K562 (cell line): ENCODE results near the gene NEUROD4. TPM values are rescaled to one million over a fixed set of nuclear protein-coding genes. Genes with fewer than 3 reads are reported as not detected.

Experiments
- ATAC-seq: fragments of 200-7000 bp; cut with Tn5 transposase; 3 replicates; pipeline ENCODE4 v1.9.1; 2020; ENCODE audit warnings: moderate library complexity
- BruUV-seq: library from RNA; stranded (reverse); fragments of 400-500 nt; replicated peaks from 2 replicates; lab custom pipeline; 2021; lab: Mats Ljungman, UMichigan
- CTCF ChIA-PET: fragments of 300-600 bp; formaldehyde crosslinking; extraction: SDS; loops from one replicate; lab custom pipeline; 2021; ENCODE audit warnings: low intra/inter-chr PET ratio; lab: Yijun Ruan, JAX
- POLR2A ChIA-PET: fragments of 300-600, 350-650 bp; sonication (Branson Sonifier 250); formaldehyde crosslinking; extraction: SDS; loops from one replicate; lab custom pipeline; 2021; ENCODE audit warnings: antibody characterized with exemption, inconsistent platforms; lab: Yijun Ruan, JAX
- DNase-seq, 4 experiments: peaks; one replicate each; pipeline versions ENCODE4 v3.0.0 to v3.0.0-alpha.2; 2011 to 2018; ENCODE audit warnings: low spot score in 3 of 4, mixed read lengths in 3 of 4; ENCODE audit errors: extremely low read depth in 1 of 4
- FAIRE-seq: peaks from 2 replicates; lab custom pipeline; 2011; peaks lifted over from hg19 to GRCh38; lab: Jason Lieb, UNC
- H2AFZ ChIP-seq: 2 replicates; pipeline ENCODE4 v1.6.0; 2011; ENCODE audit warnings: low read depth, low read length, control low read depth, inconsistent platforms
- H3K27ac ChIP-seq: fragments of 200-600 bp; 3 replicates; pipeline ENCODE4 v1.8.0; 2011; ENCODE audit warnings: low read depth, mild to moderate bottlenecking, control low read depth, inconsistent platforms, low read length, moderate library complexity, mixed read lengths; ENCODE audit errors: extremely low read depth
- H3K27me3 ChIP-seq, 2 experiments: fragments of 300-600 bp in 1 of 2; 2 replicates in 1 of 2; 3 replicates in 1 of 2; pipeline versions ENCODE4 v1.6.0 to v1.8.0; 2011; ENCODE audit warnings: inconsistent platforms in 2 of 2, low read length in 2 of 2, mild to moderate bottlenecking in 1 of 2, mixed read lengths in 1 of 2, moderate library complexity in 1 of 2; ENCODE audit not compliant: control insufficient read depth in 2 of 2, insufficient read depth in 2 of 2
- H3K36me3 ChIP-seq: fragments of 300-600 bp; 3 replicates; pipeline ENCODE4 v1.8.0; 2011; ENCODE audit warnings: mild to moderate bottlenecking, low read length, inconsistent platforms; ENCODE audit not compliant: control insufficient read depth, insufficient read depth
- H3K4me1 ChIP-seq, 2 experiments: fragments of 200-600 bp in 1 of 2; replicated peaks in 1 of 2; 2 replicates in 1 of 2; 3 replicates in 1 of 2; pipeline versions ENCODE4 v1.5.1 to v1.8.0; 2011; ENCODE audit warnings: inconsistent platforms in 2 of 2, low read length in 2 of 2, mild to moderate bottlenecking in 1 of 2, mixed read lengths in 1 of 2, moderate library complexity in 1 of 2; ENCODE audit not compliant: control insufficient read depth in 2 of 2, insufficient read depth in 2 of 2
- H3K4me2 ChIP-seq: 2 replicates; pipeline ENCODE4 v1.6.1; 2011; ENCODE audit warnings: low read length, control low read depth, inconsistent platforms, mixed read lengths; ENCODE audit not compliant: insufficient read depth
- H3K4me3 ChIP-seq: fragments of 200-600 bp; sonication (generic), shearing (Covaris generic); 2 replicates; pipeline ENCODE4 v1.5.1; 2016; ENCODE audit warnings: control low read depth, inconsistent platforms
- H3K79me2 ChIP-seq: fragments of 200-600 bp; 3 replicates; pipeline ENCODE4 v1.8.0; 2011; ENCODE audit warnings: low read length, inconsistent platforms; ENCODE audit not compliant: control insufficient read depth, insufficient read depth
- H3K9ac ChIP-seq, 2 experiments: 2 replicates each; pipeline versions ENCODE4 v1.6.0 to v1.6.1; 2011; ENCODE audit warnings: low read depth in 2 of 2, low read length in 2 of 2, control low read depth in 1 of 2, inconsistent platforms in 1 of 2, mild to moderate bottlenecking in 1 of 2, mixed read lengths in 1 of 2; ENCODE audit not compliant: insufficient read depth in 1 of 2
- H3K9me1 ChIP-seq: one replicate; pipeline ENCODE4 v1.6.0; 2011; ENCODE audit warnings: inconsistent platforms, mild to moderate bottlenecking, low read length, moderate library complexity; ENCODE audit not compliant: control insufficient read depth, insufficient read depth
- H3K9me3 ChIP-seq: replicated peaks from 2 replicates; pipeline ENCODE4 v1.5.1; 2011; ENCODE audit warnings: low read depth, low read length, inconsistent platforms; ENCODE audit not compliant: control insufficient read depth, insufficient read depth
- H4K20me1 ChIP-seq: replicated peaks from 2 replicates; pipeline ENCODE4 v1.6.1; 2011; ENCODE audit warnings: low read length, inconsistent platforms, mixed read lengths; ENCODE audit not compliant: control insufficient read depth, insufficient read depth
- NR1H2 ChIP-seq: sonication (generic); formaldehyde crosslinking; IDR thresholded peaks from 2 replicates; pipeline ENCODE4 v1.4.0; 2020; ENCODE audit warnings: mild to moderate bottlenecking, missing genetic modification reagents
- RBM39 ChIP-seq: fragments of 200-400 bp; formaldehyde crosslinking; optimal IDR thresholded peaks from 2 replicates; pipeline ENCODE3; 2018; ENCODE audit warnings: low read depth, low read length
- SRSF1 ChIP-seq: fragments of 200-400 bp; formaldehyde crosslinking; IDR thresholded peaks from 2 replicates; pipeline ENCODE4 v1.6.1; 2017; ENCODE audit warnings: mild to moderate bottlenecking, low read depth, low read length, moderate library complexity
- TCFL5 ChIP-seq: fragments of 250-450 bp; sonication (Bioruptor Pico); conservative IDR thresholded peaks from 2 replicates; pipeline ENCODE4 v1.6.1; 2021; ENCODE audit warnings: mild to moderate bottlenecking, moderate library complexity, matching md5 sums
- ZNF274 ChIP-seq: IDR thresholded peaks from 2 replicates; pipeline ENCODE4 v1.6.1; 2011; ENCODE audit warnings: low read depth, mild to moderate bottlenecking, low read length, moderate library complexity, borderline replicate concordance
- ZNF589 ChIP-seq: fragments of 200-800 bp; sonication (Bioruptor generic); IDR thresholded peaks from 2 replicates; pipeline ENCODE4 v1.6.1; 2016; ENCODE audit warnings: low read depth, missing genetic modification characterization, missing compliant biosample characterization
- ZNF77 ChIP-seq: fragments of 250-450 bp; sonication (Bioruptor Pico); IDR thresholded peaks from 2 replicates; pipeline ENCODE4 v1.5.0; 2020
- WGBS: fragments of 100-300 bp; shearing (Covaris generic); methylation state at CpG from one replicate; pipeline ENCODE4 v1.1.6; 2016; ENCODE audit warnings: low coverage, mixed read lengths; ENCODE audit not compliant: insufficient coverage; ENCODE audit errors: missing lambda C conversion rate; 5-methylcytosine and 5-hydroxymethylcytosine counted together
- in situ Hi-C: fragments of 300-500 bp; cut with MboI; formaldehyde crosslinking; loops from 4 replicates; pipeline ENCODE4 v1.15.0; 2018; ENCODE audit warnings: inconsistent platforms, mixed read lengths
- intact Hi-C: fragments of 100-400 bp; cut with micrococcal nuclease; formaldehyde crosslinking; loops from 2 replicates; pipeline ENCODE4 v1.14.2; 2022
- polyA plus RNA-seq, 8 experiments: library from polyadenylated mRNA; depleted of rRNA in 4 of 8; stranded (reverse) in 5 of 8; unstranded in 3 of 8; fragments of >200 nt; fragmentation: Nextera tagmentation in 2 of 8; fragmentation: Illumina TruSeq in 1 of 8; extraction: Ambion mirVana in 2 of 8; extraction: Trizol in 1 of 8; gene quantifications; 2 replicates each; pipeline versions ENCODE4 v1.2.1 to v1.2.3, GENCODE V29; 2011 to 2014; ENCODE audit warnings: inconsistent platforms in 1 of 8, missing spikeins in 1 of 8
- total RNA-seq, 7 experiments: library from RNA; depleted of rRNA in 6 of 7; stranded (reverse); fragments of >200 nt in 6 of 7; fragmentation: Illumina TruSeq in 2 of 7; extraction: Trizol in 2 of 7; gene quantifications; 2 replicates each; pipeline versions ENCODE4 v1.2.1 to v1.2.3, GENCODE V29; 2011 to 2021; ENCODE audit warnings: low replicate concordance in 1 of 7
- TF ChIP-seq, protein P1 (sequence below): sonication (generic); formaldehyde crosslinking; IDR thresholded peaks from 2 replicates; pipeline ENCODE4 v1.8.1; 2022; ENCODE audit warnings: missing genetic modification reagents
- TF ChIP-seq, protein P2 (sequence below): sonication (generic); formaldehyde crosslinking; IDR thresholded peaks from 2 replicates; pipeline ENCODE4 v1.8.0; 2023; ENCODE audit warnings: mild to moderate bottlenecking, missing genetic modification reagents

NEUROD4 gene
- total and polyA plus RNA-seq, 9 of the 15 experiments (the other 6 are each of a cell fraction or from before 2014, with no cell fraction given), result not detected

DNA sequence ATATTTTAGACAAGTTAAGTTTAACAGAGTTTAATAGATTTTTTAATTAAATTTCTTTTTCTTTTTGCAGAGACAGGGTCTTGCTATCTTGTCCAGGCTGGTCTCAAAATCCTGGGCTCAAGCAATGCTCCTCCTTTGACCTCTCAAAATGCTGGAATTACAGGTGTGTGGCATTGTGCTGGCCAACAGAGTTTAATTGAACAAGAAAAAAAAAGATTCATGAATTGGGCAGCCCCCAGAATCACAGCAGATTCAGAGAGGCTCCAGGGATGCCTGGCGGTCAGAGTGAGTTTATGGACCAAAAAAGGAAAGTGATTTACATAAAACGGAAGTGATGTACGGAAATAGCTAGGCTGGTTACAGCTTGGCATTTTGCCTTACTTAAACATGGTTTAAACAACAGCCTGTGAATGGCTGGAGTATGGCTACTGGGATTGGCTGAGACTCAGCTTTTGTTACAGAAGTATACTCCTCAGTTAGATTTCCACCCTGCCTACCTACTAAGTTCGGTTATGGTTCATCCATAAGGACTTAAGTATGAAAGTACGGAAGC lies 20.7 kb upstream of the NEUROD4 start:
- Histone ChIP-seq H3K9ac (no peak overlapping the region), H3K36me3 (no peaks in the 10 kb centered on the region), H3K4me3 (no peak overlapping the region), H3K27ac (no peak overlapping the region), H3K79me2 (no peaks in the 10 kb centered on the region), H3K4me1 (no peaks in the 10 kb centered on the region), H3K9me1 (no peaks in the 10 kb centered on the region), H3K4me2 (no peak overlapping the region), H3K9me3 (no peaks in the 10 kb centered on the region), H3K27me3 (peaks cover 27% of the 10 kb centered on the region in 2 experiments; a peak in 3 of 5 replicates), H4K20me1 (no peaks in the 10 kb centered on the region), H2AFZ (no peak overlapping the region)
- no peak for TF ChIP-seq ZNF77 (CRISPR knock-in tag)
- no peak for TF ChIP-seq TCFL5 (CRISPR knock-in tag)
- TF ChIP-seq, protein P1, sequence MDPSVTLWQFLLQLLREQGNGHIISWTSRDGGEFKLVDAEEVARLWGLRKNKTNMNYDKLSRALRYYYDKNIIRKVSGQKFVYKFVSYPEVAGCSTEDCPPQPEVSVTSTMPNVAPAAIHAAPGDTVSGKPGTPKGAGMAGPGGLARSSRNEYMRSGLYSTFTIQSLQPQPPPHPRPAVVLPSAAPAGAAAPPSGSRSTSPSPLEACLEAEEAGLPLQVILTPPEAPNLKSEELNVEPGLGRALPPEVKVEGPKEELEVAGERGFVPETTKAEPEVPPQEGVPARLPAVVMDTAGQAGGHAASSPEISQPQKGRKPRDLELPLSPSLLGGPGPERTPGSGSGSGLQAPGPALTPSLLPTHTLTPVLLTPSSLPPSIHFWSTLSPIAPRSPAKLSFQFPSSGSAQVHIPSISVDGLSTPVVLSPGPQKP (CRISPR knock-in tag), result no peak
- TF ChIP-seq, protein P2, sequence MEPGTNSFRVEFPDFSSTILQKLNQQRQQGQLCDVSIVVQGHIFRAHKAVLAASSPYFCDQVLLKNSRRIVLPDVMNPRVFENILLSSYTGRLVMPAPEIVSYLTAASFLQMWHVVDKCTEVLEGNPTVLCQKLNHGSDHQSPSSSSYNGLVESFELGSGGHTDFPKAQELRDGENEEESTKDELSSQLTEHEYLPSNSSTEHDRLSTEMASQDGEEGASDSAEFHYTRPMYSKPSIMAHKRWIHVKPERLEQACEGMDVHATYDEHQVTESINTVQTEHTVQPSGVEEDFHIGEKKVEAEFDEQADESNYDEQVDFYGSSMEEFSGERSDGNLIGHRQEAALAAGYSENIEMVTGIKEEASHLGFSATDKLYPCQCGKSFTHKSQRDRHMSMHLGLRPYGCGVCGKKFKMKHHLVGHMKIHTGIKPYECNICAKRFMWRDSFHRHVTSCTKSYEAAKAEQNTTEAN (CRISPR knock-in tag), result no peak
- no peak for TF ChIP-seq ZNF274
- no peak for TF ChIP-seq ZNF589 (CRISPR knock-in tag)
- TF ChIP-seq SRSF1, result no peak
- TF ChIP-seq RBM39, result no peak
- TF ChIP-seq NR1H2, result no peak
- FAIRE-seq (no peak), ATAC-seq (no peak), DNase-seq (no peak)
- in situ Hi-C loops, result loop anchor here (10.0 kb wide), 1 partner anchor 146 kb away; no protein-coding TSS in a partner anchor
- intact Hi-C loops, result no loop called here
- WGBS, result 0% methylated on average over 5 of the region's 5 CpGs
- ChIA-PET CTCF (no interaction called here), POLR2A (interaction anchor here (0.6 kb wide), 1 partner anchor 229 kb away, joined by 3 read pairs; no protein-coding TSS in a partner anchor)
- BruUV-seq, result no TSS peak
